ENCODE data around the gene EDNRA.

- no peak for TF ChIP-seq CTCF (IDR thresholded peaks at IDR 0.05)
- no peak for TF ChIP-seq ZFX (IDR thresholded peaks at IDR 0.05; ENCODE audit: borderline replicate concordance)
Measured at GRCh38 chr4:147591106-147591505, 110.2 kb downstream of the EDNRA start.
